ENCODE results near the gene KNCN.

Gene KNCN

GRCh38 chr1:46582972-46583371, 31.5 kb upstream of the KNCN start:
- no peak for TF ChIP-seq EZH2phosphoT487 (IDR thresholded peaks at IDR 0.05; ENCODE audit: low read length)
- TF ChIP-seq CTCF (IDR thresholded peaks at IDR 0.05; ENCODE audit: low read length): no peak
- no peak for TF ChIP-seq EZH2 (optimal IDR thresholded peaks at IDR 0.05; ENCODE audit: low read depth, low read length)
- no peaks in the 10 kb centered on the region for H3K27me3 ChIP-seq (replicated peaks; ENCODE audit: insufficient read depth, low read length)
- DNase-seq: no peak
- no peaks in the 10 kb centered on the region for H3K9me3 ChIP-seq (replicated peaks; ENCODE audit: insufficient read depth, low read length)
- no peak overlapping the region for H3K9ac ChIP-seq (ENCODE audit: low read length)
- H3K27ac ChIP-seq (ENCODE audit: low read length): no peak overlapping the region
- H3K36me3 ChIP-seq (replicated peaks; ENCODE audit: insufficient read depth, low read length): no peaks in the 10 kb centered on the region
- H3K79me2 ChIP-seq (ENCODE audit: low read length): no peaks in the 10 kb centered on the region
- H3K4me1 ChIP-seq (ENCODE audit: low read length): no peaks in the 10 kb centered on the region
- no peak overlapping the region for H2AFZ ChIP-seq (ENCODE audit: low read length)
- H3K4me3 ChIP-seq (ENCODE audit: low read length): no peak overlapping the region
- H3F3A ChIP-seq (ENCODE audit: insufficient read depth, low read length): no peaks in the 10 kb centered on the region
- H3K4me2 ChIP-seq (ENCODE audit: low read depth, low read length): no peak overlapping the region
- H4K20me1 ChIP-seq (ENCODE audit: insufficient read depth, low read length): no peaks in the 10 kb centered on the region
- no peaks in the 10 kb centered on the region for H3K9me2 ChIP-seq (replicated peaks; ENCODE audit: insufficient read depth, low read length)

- Histone ChIP-seq H3K27me3 (replicated peaks; ENCODE audit: insufficient read depth, low read length) (no peaks in the 10 kb centered on the region), H3K9me2 (replicated peaks; ENCODE audit: insufficient read depth, low read length) (no peaks in the 10 kb centered on the region), H3K27ac (ENCODE audit: low read length) (no peak overlapping the region), H4K20me1 (ENCODE audit: insufficient read depth, low read length) (no peaks in the 10 kb centered on the region), H3K4me1 (ENCODE audit: low read length) (no peaks in the 10 kb centered on the region), H3K36me3 (replicated peaks; ENCODE audit: insufficient read depth, low read length) (no peaks in the 10 kb centered on the region), H3K79me2 (ENCODE audit: low read length) (no peaks in the 10 kb centered on the region), H3K4me3 (ENCODE audit: low read length) (no peak overlapping the region), H3K4me2 (ENCODE audit: low read depth, low read length) (no peak overlapping the region), H3K9me3 (replicated peaks; ENCODE audit: insufficient read depth, low read length) (no peaks in the 10 kb centered on the region), H2AFZ (ENCODE audit: low read length) (no peak overlapping the region), H3F3A (ENCODE audit: insufficient read depth, low read length) (no peaks in the 10 kb centered on the region), H3K9ac (ENCODE audit: low read length) (no peak overlapping the region)
- TF ChIP-seq CTCF (IDR thresholded peaks at IDR 0.05; ENCODE audit: low read length): no peak
- TF ChIP-seq EZH2 (optimal IDR thresholded peaks at IDR 0.05; ENCODE audit: low read depth, low read length): no peak
- TF ChIP-seq EZH2phosphoT487 (IDR thresholded peaks at IDR 0.05; ENCODE audit: low read length): no peak
- DNase-seq: no peak
These were observed 30.4 kb upstream of the KNCN start for GRCh38 chr1:46581681-46582455.

GRCh38 chr1:46580140-46580903, 28.9 kb upstream of the KNCN start:
- H3K9me2 ChIP-seq (replicated peaks; ENCODE audit: insufficient read depth, low read length): no peaks in the 10 kb centered on the region
- H3K36me3 ChIP-seq (replicated peaks; ENCODE audit: insufficient read depth, low read length): no peaks in the 10 kb centered on the region
- H2AFZ ChIP-seq (ENCODE audit: low read length): no peak overlapping the region
- H3K9me3 ChIP-seq (replicated peaks; ENCODE audit: insufficient read depth, low read length): no peaks in the 10 kb centered on the region
- no peak for DNase-seq
- no peaks in the 10 kb centered on the region for H3F3A ChIP-seq (ENCODE audit: insufficient read depth, low read length)
- H4K20me1 ChIP-seq (ENCODE audit: insufficient read depth, low read length): no peaks in the 10 kb centered on the region
- no peak overlapping the region for H3K4me2 ChIP-seq (ENCODE audit: low read depth, low read length)
- TF ChIP-seq CTCF (IDR thresholded peaks at IDR 0.05; ENCODE audit: low read length) (no peak), EZH2 (optimal IDR thresholded peaks at IDR 0.05; ENCODE audit: low read depth, low read length) (no peak), EZH2phosphoT487 (IDR thresholded peaks at IDR 0.05; ENCODE audit: low read length) (no peak)
- H3K79me2 ChIP-seq (ENCODE audit: low read length): no peaks in the 10 kb centered on the region
- no peaks in the 10 kb centered on the region for H3K4me1 ChIP-seq (ENCODE audit: low read length)
- H3K9ac ChIP-seq (ENCODE audit: low read length): no peak overlapping the region
- no peak overlapping the region for H3K27ac ChIP-seq (ENCODE audit: low read length)
- no peak overlapping the region for H3K4me3 ChIP-seq (ENCODE audit: low read length)
- no peaks in the 10 kb centered on the region for H3K27me3 ChIP-seq (replicated peaks; ENCODE audit: insufficient read depth, low read length)
